Progenitor cell of endocrine pancreas (in vitro differentiated cells): ENCODE data around the gene LRCH3. TPM values are rescaled to one million over a fixed set of nuclear protein-coding genes. Genes with fewer than 3 reads are reported as not detected.

ENCODE experiments used
- DNase-seq: peaks from one replicate; pipeline ENCODE4 v3.0.0; 2021; ENCODE audit warnings: low spot score; ENCODE audit not compliant: unreplicated experiment
- H3K27ac Mint-ChIP-seq: 2 replicates; pipeline ENCODE4 v1.8.0; 2021; ENCODE audit warnings: mild to moderate bottlenecking, moderate library complexity, mixed read lengths
- H3K27me3 Mint-ChIP-seq: 2 replicates; pipeline ENCODE4 v1.8.0; 2021; ENCODE audit warnings: mixed read lengths
- H3K36me3 Mint-ChIP-seq: 2 replicates; pipeline ENCODE4 v1.8.0; 2022; ENCODE audit warnings: mixed read lengths; ENCODE audit not compliant: insufficient read depth
- H3K4me1 Mint-ChIP-seq: 2 replicates; pipeline ENCODE4 v1.8.0; 2021; ENCODE audit warnings: low read depth, mixed read lengths
- H3K4me3 Mint-ChIP-seq: 2 replicates; pipeline ENCODE4 v1.8.0; 2021; ENCODE audit warnings: low read depth, mild to moderate bottlenecking, moderate library complexity, mixed read lengths
- H3K9me3 Mint-ChIP-seq: 2 replicates; pipeline ENCODE4 v1.8.0; 2021; ENCODE audit warnings: low read depth, mixed read lengths
- total RNA-seq: library from RNA; stranded (reverse); gene quantifications from 2 replicates; pipeline ENCODE4 v1.2.1, GENCODE V29; 2021
- TF ChIP-seq, protein P1 (sequence below): fragments of 200-600 bp; sonication (generic); IDR thresholded peaks from one replicate; pipeline ENCODE4 v1.5.0; 2021; ENCODE audit warnings: antibody characterized with exemption, mild to moderate bottlenecking; ENCODE audit not compliant: unreplicated experiment

LRCH3 gene
- total RNA-seq, 1 donor from 2014 or later: 73.3 TPM

DNA sequence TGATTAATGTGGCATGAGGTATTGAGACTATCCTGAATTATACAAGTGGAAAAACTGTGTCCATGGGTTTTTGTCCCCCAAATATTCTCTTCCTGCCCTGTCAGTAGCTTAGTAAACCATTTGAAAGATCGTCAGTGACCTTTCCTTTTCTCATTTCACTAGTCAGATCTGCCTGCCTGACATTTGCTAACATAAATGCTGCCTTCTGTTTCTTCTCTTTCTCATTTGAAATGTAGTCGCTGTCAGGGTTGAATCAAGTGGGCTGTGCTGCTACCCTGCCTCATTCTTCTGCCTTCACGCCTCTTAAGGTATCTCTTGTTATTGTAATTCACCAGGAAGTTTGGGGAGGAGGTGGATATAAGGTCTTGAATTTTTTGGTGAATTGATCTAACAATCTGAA, 67.5 kb downstream of the LRCH3 start:
- TF ChIP-seq, protein P1, sequence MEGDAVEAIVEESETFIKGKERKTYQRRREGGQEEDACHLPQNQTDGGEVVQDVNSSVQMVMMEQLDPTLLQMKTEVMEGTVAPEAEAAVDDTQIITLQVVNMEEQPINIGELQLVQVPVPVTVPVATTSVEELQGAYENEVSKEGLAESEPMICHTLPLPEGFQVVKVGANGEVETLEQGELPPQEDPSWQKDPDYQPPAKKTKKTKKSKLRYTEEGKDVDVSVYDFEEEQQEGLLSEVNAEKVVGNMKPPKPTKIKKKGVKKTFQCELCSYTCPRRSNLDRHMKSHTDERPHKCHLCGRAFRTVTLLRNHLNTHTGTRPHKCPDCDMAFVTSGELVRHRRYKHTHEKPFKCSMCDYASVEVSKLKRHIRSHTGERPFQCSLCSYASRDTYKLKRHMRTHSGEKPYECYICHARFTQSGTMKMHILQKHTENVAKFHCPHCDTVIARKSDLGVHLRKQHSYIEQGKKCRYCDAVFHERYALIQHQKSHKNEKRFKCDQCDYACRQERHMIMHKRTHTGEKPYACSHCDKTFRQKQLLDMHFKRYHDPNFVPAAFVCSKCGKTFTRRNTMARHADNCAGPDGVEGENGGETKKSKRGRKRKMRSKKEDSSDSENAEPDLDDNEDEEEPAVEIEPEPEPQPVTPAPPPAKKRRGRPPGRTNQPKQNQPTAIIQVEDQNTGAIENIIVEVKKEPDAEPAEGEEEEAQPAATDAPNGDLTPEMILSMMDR: no peak
- H3K27ac Mint-ChIP-seq: no peak overlapping the region
- no peaks in the 10 kb centered on the region for H3K9me3 Mint-ChIP-seq
- no peaks in the 10 kb centered on the region for H3K4me1 Mint-ChIP-seq
- peaks cover 17% of the 10 kb centered on the region for H3K36me3 Mint-ChIP-seq
- H3K4me3 Mint-ChIP-seq: no peak overlapping the region
- no peaks in the 10 kb centered on the region for H3K27me3 Mint-ChIP-seq
- DNase-seq: no peak

DNA sequence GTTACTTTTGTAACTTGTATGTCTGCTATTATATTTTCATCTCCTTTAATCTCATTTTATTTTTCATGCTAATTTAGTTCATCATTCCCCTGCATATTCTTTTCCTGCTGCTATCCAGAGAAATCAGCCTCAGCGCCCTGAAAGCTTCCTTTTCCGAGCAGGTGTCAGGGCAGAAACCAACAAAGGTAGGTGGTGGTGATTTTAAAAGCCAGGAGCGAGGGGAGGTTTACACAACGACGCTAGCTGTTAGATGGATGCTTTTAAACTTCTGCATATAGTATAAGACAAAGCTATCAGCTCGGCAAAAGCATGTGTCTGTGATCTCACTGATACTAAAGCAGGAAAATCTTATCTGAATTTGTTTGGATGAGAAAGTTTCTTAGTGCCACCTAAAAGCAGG, 75.0 kb downstream of the LRCH3 start:
- Mint-ChIP-seq H3K4me3 (no peak overlapping the region), H3K9me3 (no peaks in the 10 kb centered on the region), H3K27me3 (no peaks in the 10 kb centered on the region), H3K27ac (no peak overlapping the region), H3K36me3 (peaks cover 8% of the 10 kb centered on the region), H3K4me1 (no peaks in the 10 kb centered on the region)
- TF ChIP-seq, protein P1: no peak
- no peak for DNase-seq

DNA sequence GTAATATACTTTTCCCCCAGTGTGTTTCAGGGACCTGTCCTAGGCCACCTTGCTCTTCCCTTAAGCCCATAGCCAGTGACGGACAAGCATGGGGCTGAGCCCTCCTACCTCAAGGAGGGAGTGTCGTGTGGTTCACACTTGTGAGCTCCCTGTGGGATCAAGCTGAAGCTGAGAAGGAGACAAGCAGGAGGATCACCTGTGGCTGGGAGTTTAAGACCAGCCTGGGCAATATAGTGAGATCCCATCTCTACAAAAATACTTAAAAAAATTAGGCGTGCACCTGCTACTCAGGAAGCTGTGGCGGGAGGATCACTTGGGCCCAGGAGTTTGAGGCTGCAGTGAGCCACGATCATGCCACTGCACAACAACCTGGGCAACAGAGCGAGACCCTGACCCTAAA, 82.3 kb downstream of the LRCH3 start:
- H3K9me3 Mint-ChIP-seq: no peaks in the 10 kb centered on the region
- no peak overlapping the region for H3K4me3 Mint-ChIP-seq
- H3K36me3 Mint-ChIP-seq: peaks cover 46% of the 10 kb centered on the region
- no peaks in the 10 kb centered on the region for H3K27me3 Mint-ChIP-seq
- no peak for DNase-seq
- TF ChIP-seq, protein P1: no peak
- H3K4me1 Mint-ChIP-seq: no peaks in the 10 kb centered on the region
- H3K27ac Mint-ChIP-seq: no peak overlapping the region

DNA sequence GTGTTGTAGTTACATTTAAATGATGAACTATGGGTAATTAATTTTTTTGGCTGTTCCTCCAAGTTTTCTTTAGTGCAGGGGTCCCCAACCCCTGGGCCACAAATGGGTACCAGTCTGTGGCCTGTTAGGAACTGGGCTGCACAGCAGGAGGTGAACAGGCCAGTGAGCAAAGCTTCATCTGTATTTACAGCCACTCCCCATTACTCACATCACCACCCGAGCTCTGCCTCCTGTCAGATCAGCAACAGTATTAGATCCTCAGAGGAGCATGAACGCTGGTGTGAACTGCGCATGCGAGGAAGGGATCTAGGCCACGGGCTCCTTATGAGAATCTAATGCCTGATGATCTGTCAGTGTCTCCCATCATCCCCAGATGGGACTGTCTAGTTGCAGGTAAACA, 83.0 kb downstream of the LRCH3 start:
- H3K4me1 Mint-ChIP-seq: no peaks in the 10 kb centered on the region
- no peak overlapping the region for H3K4me3 Mint-ChIP-seq
- no peak overlapping the region for H3K27ac Mint-ChIP-seq
- H3K9me3 Mint-ChIP-seq: no peaks in the 10 kb centered on the region
- peaks cover 50% of the 10 kb centered on the region for H3K36me3 Mint-ChIP-seq
- TF ChIP-seq, protein P1: no peak
- no peak for DNase-seq
- no peaks in the 10 kb centered on the region for H3K27me3 Mint-ChIP-seq

DNA sequence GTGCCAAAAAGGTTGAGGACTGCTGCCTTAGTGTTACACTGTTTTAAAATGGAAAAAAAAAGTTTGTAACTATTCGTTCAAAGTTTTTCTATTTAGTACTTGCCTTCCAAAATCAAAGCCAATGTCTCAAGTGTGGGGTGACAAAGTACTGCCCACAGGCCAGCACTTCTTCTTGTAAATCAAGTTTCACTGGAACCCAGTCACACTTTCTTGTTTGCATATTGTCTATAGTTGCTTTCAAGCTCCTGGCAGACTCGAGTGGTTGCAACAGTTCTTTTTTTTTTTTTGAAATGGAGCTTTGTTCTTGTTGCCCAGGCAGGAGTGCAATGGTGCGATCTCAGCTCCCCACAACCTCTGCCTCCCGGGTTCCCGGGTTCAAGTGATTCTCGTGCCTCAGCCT, 83.6 kb downstream of the LRCH3 start:
- no peak for DNase-seq
- H3K4me3 Mint-ChIP-seq: no peak overlapping the region
- H3K27me3 Mint-ChIP-seq: no peaks in the 10 kb centered on the region
- H3K4me1 Mint-ChIP-seq: no peaks in the 10 kb centered on the region
- H3K36me3 Mint-ChIP-seq: peaks cover 51% of the 10 kb centered on the region
- H3K9me3 Mint-ChIP-seq: no peaks in the 10 kb centered on the region
- no peak overlapping the region for H3K27ac Mint-ChIP-seq
- TF ChIP-seq, protein P1: no peak

DNA sequence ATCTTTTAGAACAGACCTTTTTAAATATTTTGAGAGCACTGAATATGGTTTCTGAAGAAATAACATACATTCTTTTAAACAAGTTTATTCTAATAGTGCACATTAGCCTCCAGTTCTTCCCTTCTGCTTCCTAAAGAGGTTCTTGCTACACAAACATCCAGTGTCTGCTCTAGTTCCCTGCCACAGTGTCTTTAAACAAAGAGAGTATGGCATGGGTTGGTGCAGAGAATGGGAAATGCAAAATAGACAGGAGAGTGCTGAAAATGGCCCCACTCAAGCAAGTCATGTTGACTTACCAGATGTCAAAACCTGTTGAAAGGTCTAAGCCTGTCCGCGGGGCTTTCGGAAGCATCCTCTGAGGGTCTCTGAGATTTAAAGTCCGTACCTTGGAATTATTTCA, 86.8 kb downstream of the LRCH3 start:
- H3K36me3 Mint-ChIP-seq: peaks cover 39% of the 10 kb centered on the region
- no peak overlapping the region for H3K27ac Mint-ChIP-seq
- TF ChIP-seq, protein P1: no peak
- H3K27me3 Mint-ChIP-seq: no peaks in the 10 kb centered on the region
- no peaks in the 10 kb centered on the region for H3K9me3 Mint-ChIP-seq
- no peak overlapping the region for H3K4me3 Mint-ChIP-seq
- peaks cover 20% of the 10 kb centered on the region for H3K4me1 Mint-ChIP-seq
- DNase-seq: no peak
